Left ventricle myocardium inferior (tissue), 1 donor: ENCODE results near the gene DAZAP1. TPM values are rescaled to one million over a fixed set of nuclear protein-coding genes. Genes with fewer than 3 reads are reported as not detected.
A peak's percentile ranks its signal among the peaks of the same experiment; 100 is the strongest.

Source experiments
- DNase-seq: peaks from one replicate; pipeline ENCODE4 v3.0.0-alpha.2; 2020
- H3K27ac ChIP-seq: fragments of 200-600 bp; replicated peaks from 2 replicates; pipeline ENCODE4 v1.8.0; 2021
- H3K27me3 ChIP-seq: fragments of 200-600 bp; 2 replicates; pipeline ENCODE4 v1.8.0; 2021; ENCODE audit warnings: low read depth
- H3K36me3 ChIP-seq: fragments of 200-600 bp; 2 replicates; pipeline ENCODE4 v1.8.0; 2021
- H3K4me1 ChIP-seq: fragments of 200-600 bp; 2 replicates; pipeline ENCODE4 v1.8.0; 2021
- H3K4me3 ChIP-seq: fragments of 200-600 bp; 2 replicates; pipeline ENCODE4 v1.8.0; 2021; ENCODE audit warnings: mild to moderate bottlenecking, moderate library complexity
- H3K9me3 ChIP-seq: fragments of 200-600 bp; replicated peaks from 2 replicates; pipeline ENCODE4 v1.8.0; 2021
- CTCF ChIP-seq: fragments of 200-600 bp; IDR thresholded peaks from 2 replicates; pipeline ENCODE4 v1.8.0; 2021; ENCODE audit warnings: antibody characterized with exemption, mild to moderate bottlenecking, borderline replicate concordance
- intact Hi-C: fragments of 100-400 bp; cut with micrococcal nuclease; formaldehyde crosslinking; loops from one replicate; pipeline ENCODE4 v1.11.0; 2022
- total RNA-seq: library from RNA; stranded (reverse); fragmentation: NEBNext Ultra II Directional; extraction: Animal tissue kit (Norgen Biotek cat#: 25700); gene quantifications from one replicate; pipeline ENCODE4 v1.2.1, GENCODE V29; 2021
- donor health status: DM: no; HTN: yes; CAD: no; lungs with severe emphysema.

The DAZAP1 gene
- total RNA-seq, 1 donor from 2014 or later: 81.8 TPM

GRCh38 chr19:1469255-1470054 is 62.1 kb downstream of the DAZAP1 start:
- H3K27me3 ChIP-seq: peaks cover 82% of the 10 kb centered on the region
- no peak for DNase-seq
- peak overlapping the region; percentile 38 for H3K27ac ChIP-seq
- intact Hi-C loops: no loop called here
- H3K9me3 ChIP-seq: no peaks in the 10 kb centered on the region
- peak overlapping the region; percentile 75 for H3K4me3 ChIP-seq
- peaks cover 82% of the 10 kb centered on the region for H3K4me1 ChIP-seq
- H3K36me3 ChIP-seq: no peaks in the 10 kb centered on the region
- TF ChIP-seq CTCF: no peak

GRCh38 chr19:1470055-1470304 is 62.6 kb downstream of the DAZAP1 start:
- intact Hi-C loops: no loop called here
- peak overlapping the region; percentile 75 for H3K4me3 ChIP-seq
- H3K9me3 ChIP-seq: no peaks in the 10 kb centered on the region
- TF ChIP-seq CTCF: no peak
- no peaks in the 10 kb centered on the region for H3K36me3 ChIP-seq
- H3K4me1 ChIP-seq: peaks cover 86% of the 10 kb centered on the region
- peaks cover 78% of the 10 kb centered on the region for H3K27me3 ChIP-seq
- H3K27ac ChIP-seq: peak overlapping the region; percentile 38
- DNase-seq: no peak

GRCh38 chr19:1470305-1471009 is 63.1 kb downstream of the DAZAP1 start:
- no peaks in the 10 kb centered on the region for H3K9me3 ChIP-seq
- H3K4me1 ChIP-seq: peaks cover 82% of the 10 kb centered on the region
- peak; percentile 51 for DNase-seq
- peak overlapping the region; percentile 75 for H3K4me3 ChIP-seq
- peaks cover 73% of the 10 kb centered on the region for H3K27me3 ChIP-seq
- H3K27ac ChIP-seq: peak overlapping the region; percentile 38
- no peak for TF ChIP-seq CTCF
- H3K36me3 ChIP-seq: no peaks in the 10 kb centered on the region
- intact Hi-C loops: no loop called here

- DNase-seq: no peak
- H3K27me3 ChIP-seq: peaks cover 67% of the 10 kb centered on the region
- intact Hi-C loops: no loop called here
- peaks cover under 1% of the 10 kb centered on the region for H3K36me3 ChIP-seq
- H3K4me3 ChIP-seq: peak overlapping the region; percentile 75
- no peaks in the 10 kb centered on the region for H3K9me3 ChIP-seq
- peaks cover 76% of the 10 kb centered on the region for H3K4me1 ChIP-seq
- TF ChIP-seq CTCF: no peak
- no peak overlapping the region for H3K27ac ChIP-seq
Observed at GRCh38 chr19:1471010-1471514, 63.7 kb downstream of the DAZAP1 start.

- Histone ChIP-seq H3K4me1 (peaks cover 71% of the 10 kb centered on the region), H3K27me3 (peaks cover 61% of the 10 kb centered on the region), H3K27ac (no peak overlapping the region), H3K4me3 (peak overlapping the region; percentile 75), H3K36me3 (peaks cover 4% of the 10 kb centered on the region), H3K9me3 (no peaks in the 10 kb centered on the region)
- DNase-seq: no peak
- intact Hi-C loops: no loop called here
- no peak for TF ChIP-seq CTCF
Observed at GRCh38 chr19:1471515-1472160, 64.3 kb downstream of the DAZAP1 start.
